Nephron (organoid): ENCODE data around the gene HDLBP.

Experiments used
- H3K27ac Mint-ChIP-seq, 3 experiments: 2 replicates each; pipeline ENCODE4 v1.8.0; 2020; ENCODE audit warnings: mixed read lengths in 3 of 3, mild to moderate bottlenecking in 2 of 3, moderate library complexity in 1 of 3
- H3K27me3 Mint-ChIP-seq: 2 replicates; pipeline ENCODE4 v1.8.0; 2021; ENCODE audit warnings: low read depth, mild to moderate bottlenecking, moderate library complexity, mixed read lengths
- H3K36me3 Mint-ChIP-seq: 2 replicates; pipeline ENCODE4 v1.8.0; 2020; ENCODE audit warnings: low read depth, mixed read lengths
- H3K4me1 Mint-ChIP-seq: 2 replicates; pipeline ENCODE4 v1.8.0; 2020; ENCODE audit warnings: mixed read lengths
- H3K4me3 Mint-ChIP-seq, 3 experiments: 2 replicates each; pipeline ENCODE4 v1.8.0; 2020; ENCODE audit warnings: mild to moderate bottlenecking in 3 of 3, mixed read lengths in 3 of 3, moderate library complexity in 2 of 3
- H3K9me3 Mint-ChIP-seq: 2 replicates; pipeline ENCODE4 v1.8.0; 2020; ENCODE audit warnings: mixed read lengths
- TF ChIP-seq, protein P1 (sequence below), 3 experiments: fragments of 200-600 bp; sonication (generic); IDR thresholded peaks; one replicate each; pipeline ENCODE4 v1.5.0; 2021; ENCODE audit warnings: antibody characterized with exemption in 3 of 3; ENCODE audit not compliant: unreplicated experiment in 3 of 3

The HDLBP gene

DNA sequence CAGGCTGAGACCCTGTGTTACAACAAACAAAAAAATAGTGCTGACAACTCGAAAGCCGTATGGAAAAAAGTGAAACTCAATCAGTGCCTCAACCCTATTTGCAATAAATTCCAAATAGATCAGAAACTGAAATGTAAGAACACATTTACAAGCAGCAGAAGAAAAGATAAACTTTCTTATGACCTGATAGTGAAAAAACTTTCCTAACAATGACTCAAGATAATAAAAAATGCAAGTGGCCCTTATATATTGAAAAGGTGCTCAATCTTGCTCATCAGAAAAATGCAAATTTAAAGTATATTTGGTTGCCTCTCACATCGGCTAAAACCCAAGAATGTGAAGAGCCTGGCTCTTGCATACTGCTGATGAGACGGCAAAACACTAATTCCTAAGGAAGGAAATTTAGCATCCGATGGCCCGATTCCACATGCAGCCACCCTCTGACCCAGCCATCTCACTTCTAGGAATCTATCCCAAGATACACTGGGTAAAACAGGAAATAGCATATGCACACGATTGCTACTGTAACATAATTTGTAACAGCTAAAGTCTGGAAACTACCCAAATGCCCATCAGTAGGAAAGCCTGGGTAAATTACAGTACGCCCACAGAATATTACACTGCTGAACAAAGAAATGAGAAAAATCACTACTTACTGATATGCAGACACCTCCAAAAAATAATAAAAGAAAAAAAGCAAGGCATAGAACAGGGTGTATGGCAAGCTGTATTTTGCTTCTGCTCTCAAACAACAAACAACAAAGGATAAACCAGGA is 56.8 kb downstream of the HDLBP start:
- no peaks in the 10 kb centered on the region for H3K4me1 Mint-ChIP-seq
- H3K9me3 Mint-ChIP-seq: no peaks in the 10 kb centered on the region
- TF ChIP-seq, protein P1, sequence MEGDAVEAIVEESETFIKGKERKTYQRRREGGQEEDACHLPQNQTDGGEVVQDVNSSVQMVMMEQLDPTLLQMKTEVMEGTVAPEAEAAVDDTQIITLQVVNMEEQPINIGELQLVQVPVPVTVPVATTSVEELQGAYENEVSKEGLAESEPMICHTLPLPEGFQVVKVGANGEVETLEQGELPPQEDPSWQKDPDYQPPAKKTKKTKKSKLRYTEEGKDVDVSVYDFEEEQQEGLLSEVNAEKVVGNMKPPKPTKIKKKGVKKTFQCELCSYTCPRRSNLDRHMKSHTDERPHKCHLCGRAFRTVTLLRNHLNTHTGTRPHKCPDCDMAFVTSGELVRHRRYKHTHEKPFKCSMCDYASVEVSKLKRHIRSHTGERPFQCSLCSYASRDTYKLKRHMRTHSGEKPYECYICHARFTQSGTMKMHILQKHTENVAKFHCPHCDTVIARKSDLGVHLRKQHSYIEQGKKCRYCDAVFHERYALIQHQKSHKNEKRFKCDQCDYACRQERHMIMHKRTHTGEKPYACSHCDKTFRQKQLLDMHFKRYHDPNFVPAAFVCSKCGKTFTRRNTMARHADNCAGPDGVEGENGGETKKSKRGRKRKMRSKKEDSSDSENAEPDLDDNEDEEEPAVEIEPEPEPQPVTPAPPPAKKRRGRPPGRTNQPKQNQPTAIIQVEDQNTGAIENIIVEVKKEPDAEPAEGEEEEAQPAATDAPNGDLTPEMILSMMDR (IDR thresholded peaks at IDR 0.05; ENCODE audit: unreplicated experiment in 3 of 3): no peak
- H3K27me3 Mint-ChIP-seq: no peaks in the 10 kb centered on the region
- no peak overlapping the region for H3K4me3 Mint-ChIP-seq
- peaks cover 81% of the 10 kb centered on the region for H3K36me3 Mint-ChIP-seq
- H3K27ac Mint-ChIP-seq: no peak overlapping the region

DNA sequence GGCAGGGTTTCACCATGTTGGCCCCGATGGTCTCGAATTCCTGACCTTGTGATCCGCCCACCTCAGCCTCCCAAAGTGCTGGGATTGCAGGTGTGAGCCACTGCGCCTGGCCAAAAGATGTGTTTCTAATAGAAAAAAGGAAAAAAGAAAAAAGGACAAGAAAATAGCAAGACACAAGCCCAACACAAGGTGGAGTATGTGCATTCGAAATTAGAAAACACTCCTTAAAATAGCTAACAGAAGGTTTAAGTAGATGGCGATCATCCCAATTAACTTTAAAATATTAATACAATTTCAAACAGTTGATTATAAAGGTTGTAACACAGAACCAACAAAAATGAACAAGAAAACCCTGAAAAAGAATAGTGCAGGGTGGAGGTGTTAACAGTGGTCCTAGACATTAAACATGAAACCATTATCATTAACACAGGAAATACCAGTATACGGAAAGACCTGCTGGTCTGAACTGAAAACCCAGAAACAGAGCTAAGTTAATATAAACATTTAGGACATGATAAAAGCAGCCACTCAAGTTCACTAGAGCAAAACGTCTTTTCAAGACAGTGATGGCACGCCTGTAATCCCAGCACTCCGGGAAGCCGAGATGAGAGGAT is 57.9 kb downstream of the HDLBP start:
- H3K4me3 Mint-ChIP-seq: no peak overlapping the region
- TF ChIP-seq, protein P1 (IDR thresholded peaks at IDR 0.05; ENCODE audit: unreplicated experiment in 3 of 3): peak in 1 of 3 experiments; percentile 23
- H3K27ac Mint-ChIP-seq: no peak overlapping the region
- H3K27me3 Mint-ChIP-seq: no peaks in the 10 kb centered on the region
- peaks cover 81% of the 10 kb centered on the region for H3K36me3 Mint-ChIP-seq
- no peaks in the 10 kb centered on the region for H3K4me1 Mint-ChIP-seq
- H3K9me3 Mint-ChIP-seq: no peaks in the 10 kb centered on the region

DNA sequence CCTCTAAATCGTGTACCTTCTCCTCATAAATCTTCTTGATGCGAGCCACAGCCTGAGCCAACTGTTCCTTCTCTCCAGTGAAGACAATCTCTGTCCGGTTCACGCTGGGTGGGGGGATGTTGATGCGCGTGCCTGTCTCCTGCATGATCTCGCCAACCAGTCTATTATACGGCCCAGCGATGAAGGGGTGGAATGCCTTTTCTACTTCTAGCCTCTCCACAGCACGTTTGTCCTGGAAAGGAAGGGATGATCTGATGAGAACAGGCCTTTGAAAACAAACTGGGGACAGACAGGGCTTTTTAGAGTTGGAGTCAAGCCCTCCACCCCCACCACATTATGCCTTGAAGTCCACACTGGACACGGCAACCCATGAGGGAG is 59.3 kb downstream of the HDLBP start:
- H3K27me3 Mint-ChIP-seq: no peaks in the 10 kb centered on the region
- peaks cover 81% of the 10 kb centered on the region for H3K36me3 Mint-ChIP-seq
- TF ChIP-seq, protein P1 (IDR thresholded peaks at IDR 0.05; ENCODE audit: unreplicated experiment in 3 of 3): no peak

DNA sequence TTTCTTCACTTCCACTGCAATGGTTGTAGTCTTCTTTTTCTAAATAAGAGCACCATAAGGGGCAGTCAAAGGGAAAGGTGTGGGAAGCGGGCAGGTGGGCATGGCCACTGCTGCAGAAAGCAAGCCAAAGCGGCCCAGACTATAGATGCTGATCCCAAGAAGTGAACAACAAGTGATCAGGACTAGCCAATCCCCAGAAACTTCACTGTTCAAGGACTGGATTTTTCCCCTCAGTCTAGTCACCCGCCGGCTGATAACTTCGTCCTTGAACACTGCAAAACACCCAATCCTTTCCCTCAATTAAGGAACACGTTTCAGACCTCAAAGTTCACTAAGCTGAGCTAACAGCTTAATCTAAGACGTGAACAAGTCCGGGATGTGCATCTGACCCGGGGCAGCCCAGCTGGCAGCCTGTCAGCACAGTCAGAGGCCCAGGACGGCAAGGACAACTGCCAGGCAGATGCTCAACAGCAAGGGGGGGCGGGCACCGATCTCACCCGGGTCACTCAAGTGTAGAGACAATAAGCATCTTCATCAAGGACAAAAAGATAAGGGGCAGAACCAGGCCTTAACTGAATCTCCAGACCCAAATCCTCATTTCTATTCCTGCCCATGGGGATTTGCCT is 59.8 kb downstream of the HDLBP start:
- Mint-ChIP-seq H3K27me3 (no peaks in the 10 kb centered on the region), H3K4me1 (no peaks in the 10 kb centered on the region), H3K36me3 (peaks cover 82% of the 10 kb centered on the region), H3K9me3 (no peaks in the 10 kb centered on the region), H3K4me3 (no peak overlapping the region), H3K27ac (no peak overlapping the region)
- TF ChIP-seq, protein P1 (IDR thresholded peaks at IDR 0.05; ENCODE audit: unreplicated experiment in 3 of 3): no peak

More for the DNA sequence above, 59.3 kb downstream of the HDLBP start:
- H3K4me1 Mint-ChIP-seq: no peaks in the 10 kb centered on the region
- no peak overlapping the region for H3K4me3 Mint-ChIP-seq
- no peaks in the 10 kb centered on the region for H3K9me3 Mint-ChIP-seq
- no peak overlapping the region for H3K27ac Mint-ChIP-seq

GRCh38 chr2:241254904-241255351 is 60.5 kb downstream of the HDLBP start:
- Mint-ChIP-seq H3K27ac (no peak overlapping the region), H3K4me1 (no peaks in the 10 kb centered on the region), H3K4me3 (no peak overlapping the region), H3K9me3 (no peaks in the 10 kb centered on the region), H3K27me3 (no peaks in the 10 kb centered on the region), H3K36me3 (peaks cover 82% of the 10 kb centered on the region)
- TF ChIP-seq, protein P1 (IDR thresholded peaks at IDR 0.05; ENCODE audit: unreplicated experiment in 3 of 3): no peak
